Astrocyte (in vitro differentiated cells and primary cell): ENCODE measurements around the gene VWA2. TPM values are rescaled to one million over a fixed set of nuclear protein-coding genes. Genes with fewer than 3 reads are reported as not detected.
"Not testable (repeated sequence)": the region's sequence is repeated elsewhere in the genome, so short reads cannot be mapped to it uniquely, and the experiment has no call there.

Source experiments
- DNase-seq: peaks from one replicate; pipeline ENCODE4 v3.0.0-alpha.2; 2010; ENCODE audit warnings: low read depth
- FAIRE-seq: peaks from 2 replicates; lab custom pipeline; 2011; peaks lifted over from hg19 to GRCh38; lab: Jason Lieb, UNC
- H2AFZ ChIP-seq: 2 replicates; pipeline ENCODE4 v1.6.0; 2012; ENCODE audit warnings: low read depth, low read length, inconsistent platforms
- H3K27ac ChIP-seq: 2 replicates; pipeline ENCODE4 v1.5.1; 2011; ENCODE audit warnings: low read depth, low read length, inconsistent platforms
- H3K27me3 ChIP-seq: 2 replicates; pipeline ENCODE4 v1.6.0; 2011; ENCODE audit warnings: low read length, inconsistent platforms; ENCODE audit not compliant: insufficient read depth
- H3K36me3 ChIP-seq: 2 replicates; pipeline ENCODE4 v1.5.1; 2011; ENCODE audit warnings: low read length, inconsistent platforms; ENCODE audit not compliant: insufficient read depth
- H3K4me1 ChIP-seq: 2 replicates; pipeline ENCODE4 v1.5.1; 2011; ENCODE audit warnings: low read length, inconsistent platforms; ENCODE audit not compliant: insufficient read depth
- H3K4me2 ChIP-seq: 2 replicates; pipeline ENCODE4 v1.6.0; 2012; ENCODE audit warnings: low read length, inconsistent platforms
- H3K4me3 ChIP-seq: 2 replicates; pipeline ENCODE4 v1.5.1; 2011; ENCODE audit warnings: low read depth, mild to moderate bottlenecking, low read length, inconsistent platforms; ENCODE audit not compliant: insufficient read depth
- H3K79me2 ChIP-seq: 2 replicates; pipeline ENCODE4 v1.6.0; 2012; ENCODE audit warnings: mild to moderate bottlenecking, low read length, inconsistent platforms; ENCODE audit not compliant: insufficient read depth
- H3K9ac ChIP-seq: 2 replicates; pipeline ENCODE4 v1.6.0; 2012; ENCODE audit warnings: mild to moderate bottlenecking, low read length, inconsistent platforms
- H3K9me3 ChIP-seq: 2 replicates; pipeline ENCODE4 v1.5.1; 2012; ENCODE audit warnings: low read depth, mild to moderate bottlenecking, low read length, inconsistent platforms; ENCODE audit not compliant: insufficient read depth
- H4K20me1 ChIP-seq: 2 replicates; pipeline ENCODE4 v1.6.0; 2012; ENCODE audit warnings: low read length, inconsistent platforms; ENCODE audit not compliant: insufficient read depth
- H3K27ac Mint-ChIP-seq: one replicate; pipeline ENCODE4 v1.8.0; 2021; ENCODE audit warnings: mild to moderate bottlenecking, mixed read lengths; ENCODE audit not compliant: unreplicated experiment
- H3K27me3 Mint-ChIP-seq: one replicate; pipeline ENCODE4 v1.8.0; 2021; ENCODE audit warnings: low read depth, mixed read lengths; ENCODE audit not compliant: unreplicated experiment
- H3K36me3 Mint-ChIP-seq: one replicate; pipeline ENCODE4 v1.8.0; 2021; ENCODE audit warnings: low read depth, mixed read lengths; ENCODE audit not compliant: unreplicated experiment
- H3K4me1 Mint-ChIP-seq: one replicate; pipeline ENCODE4 v1.8.0; 2021; ENCODE audit warnings: low read depth, mixed read lengths; ENCODE audit not compliant: unreplicated experiment
- H3K4me3 Mint-ChIP-seq: one replicate; pipeline ENCODE4 v1.8.0; 2021; ENCODE audit warnings: mild to moderate bottlenecking, moderate library complexity, mixed read lengths; ENCODE audit not compliant: unreplicated experiment
- H3K9me3 Mint-ChIP-seq: one replicate; pipeline ENCODE4 v1.8.0; 2021; ENCODE audit warnings: mild to moderate bottlenecking, mixed read lengths; ENCODE audit not compliant: unreplicated experiment
- CTCF ChIP-seq: IDR thresholded peaks from 2 replicates; pipeline ENCODE4 v1.5.1; 2011; ENCODE audit warnings: low read depth, mild to moderate bottlenecking, inconsistent platforms, low read length, moderate library complexity; ENCODE audit not compliant: insufficient read depth
- EZH2 ChIP-seq: IDR thresholded peaks from 2 replicates; pipeline ENCODE4 v1.6.1; 2012; ENCODE audit warnings: mild to moderate bottlenecking, low read length, inconsistent platforms; ENCODE audit not compliant: insufficient read depth
- total RNA-seq: library from RNA; stranded (reverse); gene quantifications from 2 replicates; pipeline ENCODE4 v1.2.1, GENCODE V29; 2021

Gene VWA2
- total RNA-seq, 1 donor from 2014 or later = 0.25 TPM

- Mint-ChIP-seq H3K27me3 (peaks cover 4% of the 10 kb centered on the region), H3K9me3 (no peaks in the 10 kb centered on the region), H3K4me1 (peaks cover 17% of the 10 kb centered on the region), H3K27ac (no peak overlapping the region), H3K36me3 (peaks cover 11% of the 10 kb centered on the region), H3K4me3 (no peak overlapping the region)
- Histone ChIP-seq H3K9ac (no peak overlapping the region), H3K9me3 (no peaks in the 10 kb centered on the region), H3K27me3 (peaks cover 15% of the 10 kb centered on the region), H4K20me1 (peaks cover 4% of the 10 kb centered on the region), H3K4me2 (no peak overlapping the region), H3K36me3 (no peaks in the 10 kb centered on the region), H2AFZ (no peak overlapping the region), H3K79me2 (no peaks in the 10 kb centered on the region), H3K27ac (no peak overlapping the region), H3K4me1 (peaks cover 10% of the 10 kb centered on the region), H3K4me3 (no peak overlapping the region)
- FAIRE-seq (no peak), DNase-seq (no peak)
- no peak for TF ChIP-seq EZH2
Observed at GRCh38 chr10:114332301-114333192, 93.5 kb downstream of the VWA2 start.

- Mint-ChIP-seq H3K36me3 (peaks cover 14% of the 10 kb centered on the region), H3K4me1 (peaks cover 23% of the 10 kb centered on the region)
- not testable (repeated sequence) for H3K79me2 ChIP-seq, H3K9ac ChIP-seq, H2AFZ ChIP-seq, DNase-seq, H3K4me3 ChIP-seq, FAIRE-seq, H3K27ac ChIP-seq, H3K27ac Mint-ChIP-seq, H3K9me3 Mint-ChIP-seq, H3K9me3 ChIP-seq, H3K4me3 Mint-ChIP-seq, H3K4me2 ChIP-seq, H3K36me3 ChIP-seq, H4K20me1 ChIP-seq, H3K27me3 Mint-ChIP-seq
- Histone ChIP-seq H3K27me3 (peaks cover 15% of the 10 kb centered on the region), H3K4me1 (peaks cover 15% of the 10 kb centered on the region)
Observed at GRCh38 chr10:114333441-114333840, 94.4 kb downstream of the VWA2 start.

- FAIRE-seq = no peak
Observed at GRCh38 chr10:114334301-114334700, 95.2 kb downstream of the VWA2 start.

More at GRCh38 chr10:114334301-114334700, 95.2 kb downstream of the VWA2 start:
- Histone ChIP-seq H2AFZ (no peak overlapping the region), H3K4me1 (peaks cover 15% of the 10 kb centered on the region), H4K20me1 (peaks cover 4% of the 10 kb centered on the region), H3K36me3 (no peaks in the 10 kb centered on the region), H3K4me2 (no peak overlapping the region), H3K9me3 (no peaks in the 10 kb centered on the region), H3K9ac (no peak overlapping the region), H3K27me3 (peaks cover 15% of the 10 kb centered on the region), H3K4me3 (no peak overlapping the region), H3K79me2 (no peaks in the 10 kb centered on the region), H3K27ac (no peak overlapping the region)
- no peak overlapping the region for H3K27ac Mint-ChIP-seq
- H3K4me3 Mint-ChIP-seq = no peak overlapping the region
- TF ChIP-seq EZH2 (no peak), CTCF (no peak)
- DNase-seq = peak; percentile 74
- H3K9me3 Mint-ChIP-seq = no peaks in the 10 kb centered on the region
- peaks cover 4% of the 10 kb centered on the region for H3K27me3 Mint-ChIP-seq
- H3K36me3 Mint-ChIP-seq = peaks cover 14% of the 10 kb centered on the region
- peaks cover 23% of the 10 kb centered on the region for H3K4me1 Mint-ChIP-seq
